NCI-H524 (cell line): Measurements from ENCODE around the gene KCNQ1.

Source experiments
- DNase-seq, 2 experiments: peaks; one replicate each; lab custom pipeline; 2025; lab: John Stamatoyannopoulos, UW

Gene KCNQ1

GRCh38 chr11:2423157-2424025 lies 21.4 kb upstream of the KCNQ1 start:
- DNase-seq, result no peak

- no peak for DNase-seq
These were observed 19.9 kb upstream of the KCNQ1 start for GRCh38 chr11:2424811-2425495.

GRCh38 chr11:2425506-2425905 lies 19.3 kb upstream of the KCNQ1 start:
- DNase-seq, result no peak

- no peak for DNase-seq
These were observed 18.6 kb upstream of the KCNQ1 start for GRCh38 chr11:2426221-2426620.

GRCh38 chr11:2426826-2427521 lies 17.8 kb upstream of the KCNQ1 start:
- no peak for DNase-seq

GRCh38 chr11:2427721-2428321 lies 17.0 kb upstream of the KCNQ1 start:
- DNase-seq, result no peak

GRCh38 chr11:2428322-2428795 lies 16.4 kb upstream of the KCNQ1 start:
- DNase-seq, result peak; percentile 31 to 66

GRCh38 chr11:2431395-2431794 lies 13.4 kb upstream of the KCNQ1 start:
- no peak for DNase-seq

GRCh38 chr11:2432171-2432621 lies 12.6 kb upstream of the KCNQ1 start:
- DNase-seq, result no peak

- no peak for DNase-seq
These were observed 12.2 kb upstream of the KCNQ1 start for GRCh38 chr11:2432628-2433071.

- DNase-seq, result no peak
These were observed 11.5 kb upstream of the KCNQ1 start for GRCh38 chr11:2433106-2433925.

- DNase-seq, result no peak
These were observed 10.8 kb upstream of the KCNQ1 start for GRCh38 chr11:2434008-2434407.

- DNase-seq, result no peak
These were observed 10.1 kb upstream of the KCNQ1 start for GRCh38 chr11:2434506-2435255.

GRCh38 chr11:2435288-2436012 lies 9.4 kb upstream of the KCNQ1 start:
- DNase-seq, result peak in 1 of 2 experiments; percentile 45

- DNase-seq, result no peak
These were observed 8.7 kb upstream of the KCNQ1 start for GRCh38 chr11:2436013-2436520.

- no peak for DNase-seq
These were observed 8.2 kb upstream of the KCNQ1 start for GRCh38 chr11:2436521-2437031.

- DNase-seq, result no peak
These were observed 7.3 kb upstream of the KCNQ1 start for GRCh38 chr11:2437516-2437915.

- DNase-seq, result no peak
These were observed 5.0 kb upstream of the KCNQ1 start for GRCh38 chr11:2439820-2440219.

- DNase-seq, result no peak
These were observed 4.2 kb upstream of the KCNQ1 start for GRCh38 chr11:2440646-2441045.
